Measurements from ENCODE around the gene NOTCH1.

DNA sequence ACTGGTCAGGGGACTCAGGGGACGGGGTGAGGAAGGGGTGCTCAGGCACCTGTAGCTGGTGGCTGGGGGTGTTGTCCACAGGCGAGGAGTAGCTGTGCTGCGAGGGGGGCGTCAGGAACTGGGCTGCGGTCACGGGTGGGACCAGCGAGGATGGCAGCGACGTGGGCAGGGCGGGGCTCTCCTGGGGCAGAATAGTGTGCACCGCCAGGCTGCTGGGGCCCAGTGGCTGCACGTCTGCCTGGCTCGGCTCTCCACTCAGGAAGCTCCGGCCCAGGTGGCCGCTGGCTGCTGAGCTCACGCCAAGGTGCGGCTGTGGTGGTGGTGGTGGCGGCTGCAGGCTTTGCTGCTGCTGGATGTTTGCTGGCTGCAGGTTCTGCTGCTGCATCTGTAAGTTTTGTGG is 49.7 kb downstream of the NOTCH1 start:
- no peak for TF ChIP-seq CTCF (conservative IDR thresholded peaks at IDR 0.05)
- TF ChIP-seq ZFX (IDR thresholded peaks at IDR 0.05): no peak

All from C4-2B (cell line).